T-cell (primary cell): ENCODE data around the gene EID3. TPM values are rescaled to one million over a fixed set of nuclear protein-coding genes. Genes with fewer than 3 reads are reported as not detected.
"Not testable (repeated sequence)": the region's sequence is repeated elsewhere in the genome, so short reads cannot be mapped to it uniquely, and the experiment has no call there.

Source experiments
- ATAC-seq, 4 experiments: fragments of 200-7000 bp in 3 of 4; fragments of 150-1000 bp in 1 of 4; cut with Tn5 transposase; replicated peaks in 1 of 4; 1 replicate in 3 of 4; 2 replicates in 1 of 4; pipeline ENCODE4 v1.10.0; 2021; ENCODE audit warnings: moderate library complexity in 3 of 4, mild to moderate bottlenecking in 2 of 4, moderate number of reproducible peaks in 1 of 4
- CTCF ChIA-PET, 2 donors: fragments of 300-600 bp; sonication (Branson Sonifier 250); formaldehyde crosslinking; loops; one replicate each; lab custom pipeline; 2022; ENCODE audit warnings: antibody characterized with exemption in 2 of 2; lab: Charles Lee
- POLR2A ChIA-PET, 2 donors: fragments of 300-600 bp; sonication (Branson Sonifier 250); formaldehyde crosslinking; loops; one replicate each; lab custom pipeline; 2022; ENCODE audit warnings: antibody characterized with exemption in 2 of 2; lab: Charles Lee
- DNase-seq, 35 experiments: peaks; one replicate each; pipeline versions ENCODE4 v3.0.0 to v3.0.0-alpha.2; 2013 to 2023
- H3K27ac ChIP-seq: one replicate; pipeline ENCODE4 v1.5.1; 2013; ENCODE audit warnings: low read length
- H3K27me3 ChIP-seq, 2 experiments: replicated peaks in 1 of 2; 1 replicate in 1 of 2; 2 replicates in 1 of 2; pipeline versions ENCODE4 v1.6.1 to v1.7.0; 2013; ENCODE audit warnings: low read length in 1 of 2, mixed read lengths in 1 of 2; ENCODE audit not compliant: control insufficient read depth in 2 of 2, insufficient read depth in 2 of 2; ENCODE audit errors: extremely low read depth in 1 of 2
- H3K36me3 ChIP-seq, 2 donors: 1 replicate in 1 of 2; 2 replicates in 1 of 2; pipeline versions ENCODE4 v1.6.1 to v1.7.0; 2013; ENCODE audit warnings: low read length in 1 of 2; ENCODE audit not compliant: control insufficient read depth in 2 of 2, insufficient read depth in 1 of 2; ENCODE audit errors: extremely low read depth in 1 of 2
- H3K4me1 ChIP-seq, 2 experiments: 1 replicate in 1 of 2; 2 replicates in 1 of 2; pipeline versions ENCODE4 v1.6.1 to v1.7.0; 2013; ENCODE audit warnings: low read length in 2 of 2, mixed read lengths in 1 of 2; ENCODE audit not compliant: insufficient read depth in 2 of 2, control insufficient read depth in 1 of 2; ENCODE audit errors: extremely low read depth in 1 of 2
- H3K4me3 ChIP-seq, 2 donors: 1 replicate in 1 of 2; 2 replicates in 1 of 2; pipeline versions ENCODE4 v1.5.1 to v1.7.0; 2013; ENCODE audit warnings: mild to moderate bottlenecking in 2 of 2, low read length in 1 of 2, moderate library complexity in 1 of 2; ENCODE audit not compliant: control insufficient read depth in 1 of 2; ENCODE audit errors: extremely low read depth in 1 of 2
- H3K9me3 ChIP-seq: 2 replicates; pipeline ENCODE4 v1.7.0; 2013
- H3K27ac Mint-ChIP-seq, 2 donors: one replicate each; pipeline ENCODE4 v1.8.0; 2020 to 2021; ENCODE audit warnings: mild to moderate bottlenecking in 2 of 2, mixed read lengths in 2 of 2
- H3K27me3 Mint-ChIP-seq, 2 donors: one replicate each; pipeline ENCODE4 v1.8.0; 2021 to 2022; ENCODE audit warnings: mixed read lengths in 2 of 2
- H3K36me3 Mint-ChIP-seq: one replicate; pipeline ENCODE4 v1.8.0; 2021; ENCODE audit warnings: mixed read lengths
- H3K4me1 Mint-ChIP-seq, 3 donors: one replicate each; pipeline ENCODE4 v1.8.0; 2020 to 2022; ENCODE audit warnings: mixed read lengths in 3 of 3, mild to moderate bottlenecking in 1 of 3
- H3K4me3 Mint-ChIP-seq, 3 donors: one replicate each; pipeline ENCODE4 v1.8.0; 2020 to 2022; ENCODE audit warnings: mild to moderate bottlenecking in 3 of 3, mixed read lengths in 3 of 3, moderate library complexity in 3 of 3
- H3K9me3 Mint-ChIP-seq, 3 donors: one replicate each; pipeline ENCODE4 v1.8.0; 2020 to 2022; ENCODE audit warnings: mixed read lengths in 3 of 3
- WGBS: methylation state at CpG from one replicate; pipeline ENCODE4 v1.1.5; 2013; ENCODE audit warnings: missing lambda C conversion rate; ENCODE audit not compliant: insufficient coverage; 5-methylcytosine and 5-hydroxymethylcytosine counted together
- total RNA-seq, 35 experiments: library from RNA in 6 of 35; stranded (reverse) in 6 of 35; fragments of 120-200 nt in 1 of 35; gene quantifications; one replicate each; pipeline versions ENCODE4 v1.2.1 to v1.2.4 and lab custom pipeline; 2013 to 2026

Gene EID3
- total RNA-seq, 5 donors from 2014 or later (not counting 1 experiment from before 2014, with no cell fraction given), result 5.6 to 13.0 (median 6.0) TPM

GRCh38 chr12:104292872-104293794, 10.4 kb upstream of the EID3 start:
- no peak for DNase-seq
- Mint-ChIP-seq H3K4me1 (peaks cover 39 to 44% (median 40%) of the 10 kb centered on the region in 3 donors), H3K27me3 (no peaks in the 10 kb centered on the region), H3K27ac (no peak overlapping the region), H3K4me3 (no peak overlapping the region), H3K9me3 (no peaks in the 10 kb centered on the region), H3K36me3 (peaks cover 28% of the 10 kb centered on the region)
- Histone ChIP-seq H3K4me3 (no peak overlapping the region), H3K27me3 (no peaks in the 10 kb centered on the region), H3K4me1 (peaks cover 9 to 17% of the 10 kb centered on the region in 2 experiments), H3K36me3 (peaks cover 0 to 17% of the 10 kb centered on the region in 2 donors), H3K9me3 (no peaks in the 10 kb centered on the region), H3K27ac (no peak overlapping the region)
- no peak for ATAC-seq
- 100% methylated on average over 2 of the region's 12 CpGs for WGBS
- POLR2A ChIA-PET, result interaction anchor here in 1 of 2 donors (1.5 kb wide), 1 partner anchor 11 kb away, joined by 4 read pairs; no protein-coding TSS in a partner anchor
- CTCF ChIA-PET, result no interaction called here

GRCh38 chr12:104294158-104294859, 9.2 kb upstream of the EID3 start:
- H3K4me1 ChIP-seq, result peaks cover 4 to 11% of the 10 kb centered on the region in 2 experiments
- H3K27me3 ChIP-seq, H3K27ac Mint-ChIP-seq, H3K4me3 ChIP-seq, H3K9me3 ChIP-seq, H3K27me3 Mint-ChIP-seq, POLR2A ChIA-PET, CTCF ChIA-PET, H3K27ac ChIP-seq, H3K4me3 Mint-ChIP-seq, ATAC-seq, H3K9me3 Mint-ChIP-seq: not testable (repeated sequence)
- Mint-ChIP-seq H3K4me1 (peaks cover 28 to 34% (median 29%) of the 10 kb centered on the region in 3 donors), H3K36me3 (peaks cover 28% of the 10 kb centered on the region)
- WGBS, result 88% methylated on average over 4 of the region's 17 CpGs
- DNase-seq, result peak in 1 of 35 experiments; percentile 18
- peaks cover 0 to 17% of the 10 kb centered on the region in 2 donors for H3K36me3 ChIP-seq

GRCh38 chr12:104294927-104295668, 8.4 kb upstream of the EID3 start:
- 92% methylated on average over 5 of the region's 9 CpGs for WGBS
- ChIA-PET CTCF (interaction anchor here in 1 of 2 donors (0.6 kb wide), 1 partner anchor 18 kb away, joined by 3 read pairs; no protein-coding TSS in a partner anchor), POLR2A (no interaction called here)
- Mint-ChIP-seq H3K27me3 (no peaks in the 10 kb centered on the region), H3K36me3 (peaks cover 33% of the 10 kb centered on the region), H3K4me3 (no peak overlapping the region), H3K27ac (no peak overlapping the region), H3K4me1 (peaks cover 29 to 35% (median 31%) of the 10 kb centered on the region in 3 donors), H3K9me3 (no peaks in the 10 kb centered on the region)
- peaks cover 0 to 5% of the 10 kb centered on the region in 2 experiments for H3K4me1 ChIP-seq
- no peak overlapping the region for H3K27ac ChIP-seq
- DNase-seq, result no peak
- no peak for ATAC-seq
- H3K27me3 ChIP-seq, result no peaks in the 10 kb centered on the region
- no peak overlapping the region for H3K4me3 ChIP-seq
- no peaks in the 10 kb centered on the region for H3K9me3 ChIP-seq
- H3K36me3 ChIP-seq, result peaks cover 0 to 17% of the 10 kb centered on the region in 2 donors

DNA sequence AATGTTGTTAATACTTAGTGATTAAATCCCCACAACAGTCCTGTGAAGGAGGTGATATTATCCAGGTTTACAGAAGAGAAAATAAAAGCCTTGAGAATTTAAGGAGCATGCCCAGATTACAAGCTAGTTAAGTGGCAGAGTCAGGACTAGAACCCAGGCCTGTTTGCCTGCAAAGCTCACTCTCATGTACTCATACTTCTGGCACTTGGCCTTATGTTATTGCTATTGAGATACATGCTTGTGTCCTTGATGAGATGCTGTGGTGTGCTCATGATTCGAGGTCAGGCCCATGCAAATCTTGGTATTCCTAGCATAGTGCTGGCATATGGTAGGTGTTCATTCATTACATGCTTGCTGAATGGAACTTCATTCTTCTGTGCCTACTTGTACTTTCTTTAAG, 7.6 kb upstream of the EID3 start:
- Histone ChIP-seq H3K27ac (no peak overlapping the region), H3K4me1 (peaks cover 0 to 5% of the 10 kb centered on the region in 2 experiments), H3K36me3 (peaks cover 0 to 17% of the 10 kb centered on the region in 2 donors), H3K4me3 (no peak overlapping the region), H3K27me3 (no peaks in the 10 kb centered on the region), H3K9me3 (no peaks in the 10 kb centered on the region)
- ChIA-PET CTCF (no interaction called here), POLR2A (no interaction called here)
- Mint-ChIP-seq H3K27me3 (no peaks in the 10 kb centered on the region), H3K4me1 (peaks cover 29 to 36% (median 32%) of the 10 kb centered on the region in 3 donors), H3K27ac (no peak overlapping the region), H3K4me3 (no peak overlapping the region), H3K9me3 (no peaks in the 10 kb centered on the region), H3K36me3 (peaks cover 33% of the 10 kb centered on the region)
- ATAC-seq, result no peak
- no CpG with 5 or more reads among the region's 1 CpG for WGBS
- no peak for DNase-seq

DNA sequence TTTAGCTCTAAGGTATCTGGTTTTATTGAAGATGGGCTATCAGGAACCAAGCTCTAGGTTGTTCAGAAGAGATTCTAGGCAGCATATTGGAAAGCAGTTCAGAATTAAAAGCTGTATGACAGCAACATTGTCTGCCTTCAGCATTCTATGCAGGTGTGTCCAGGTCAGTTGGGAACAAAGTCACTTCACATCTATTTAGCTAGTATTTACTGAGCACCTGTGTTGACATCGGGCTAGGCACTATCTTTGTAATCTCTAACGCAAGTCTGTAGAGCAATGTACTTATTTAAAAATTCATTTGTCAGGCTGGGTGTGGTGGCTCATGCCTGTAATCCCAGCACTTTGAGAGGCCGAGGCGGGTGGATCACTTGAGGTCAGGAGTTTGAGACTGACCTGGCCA, 6.8 kb upstream of the EID3 start:
- CTCF ChIA-PET, result no interaction called here

More for the DNA sequence above, 6.8 kb upstream of the EID3 start:
- POLR2A ChIA-PET, result no interaction called here
- Mint-ChIP-seq H3K27ac (no peak overlapping the region), H3K4me1 (peaks cover 32 to 38% (median 34%) of the 10 kb centered on the region in 3 donors), H3K27me3 (no peaks in the 10 kb centered on the region), H3K4me3 (no peak overlapping the region), H3K9me3 (no peaks in the 10 kb centered on the region), H3K36me3 (peaks cover 33% of the 10 kb centered on the region)
- Histone ChIP-seq H3K27ac (no peak overlapping the region), H3K36me3 (peaks cover 0 to 15% of the 10 kb centered on the region in 2 donors), H3K9me3 (no peaks in the 10 kb centered on the region), H3K4me1 (peaks cover 0 to 5% of the 10 kb centered on the region in 2 experiments), H3K27me3 (no peaks in the 10 kb centered on the region), H3K4me3 (no peak overlapping the region)
- ATAC-seq, result no peak
- no peak for DNase-seq
- WGBS, result 92% methylated on average over 2 of the region's 4 CpGs
